M059J (cell line): ENCODE data around the gene RRP8. TPM values are rescaled to one million over a fixed set of nuclear protein-coding genes. Genes with fewer than 3 reads are reported as not detected.

Source experiments
- DNase-seq: peaks from one replicate; pipeline ENCODE4 v3.0.0-alpha.2; 2012; ENCODE audit warnings: low read depth
- total RNA-seq: library from RNA; depleted of rRNA; stranded (reverse); fragments of >200 nt; shearing (Covaris generic); gene quantifications from 2 replicates; pipeline ENCODE4 v1.2.3, GENCODE V29; 2014

RRP8 gene
- total RNA-seq, 1 experiment from 2014 or later, result 18.8 TPM

GRCh38 chr11:6632116-6633073 lies 29.0 kb upstream of the RRP8 start:
- DNase-seq, result no peak

GRCh38 chr11:6631361-6631890 lies 28.0 kb upstream of the RRP8 start:
- no peak for DNase-seq

- DNase-seq, result no peak
These were observed 27.3 kb upstream of the RRP8 start for GRCh38 chr11:6630632-6631291.

- no peak for DNase-seq
These were observed 26.6 kb upstream of the RRP8 start for GRCh38 chr11:6629892-6630631.

- DNase-seq, result no peak
These were observed 26.1 kb upstream of the RRP8 start for GRCh38 chr11:6629573-6629891.

- DNase-seq, result no peak
These were observed 25.1 kb upstream of the RRP8 start for GRCh38 chr11:6628526-6628925.

GRCh38 chr11:6627762-6628241 lies 24.4 kb upstream of the RRP8 start:
- DNase-seq, result no peak

GRCh38 chr11:6626971-6627761 lies 23.8 kb upstream of the RRP8 start:
- DNase-seq, result no peak

GRCh38 chr11:6625832-6626420 lies 22.5 kb upstream of the RRP8 start:
- DNase-seq, result no peak

GRCh38 chr11:6625156-6625831 lies 21.9 kb upstream of the RRP8 start:
- no peak for DNase-seq

- DNase-seq, result no peak
These were observed 20.3 kb upstream of the RRP8 start for GRCh38 chr11:6623391-6624363.

GRCh38 chr11:6622261-6623171 lies 19.1 kb upstream of the RRP8 start:
- no peak for DNase-seq

- DNase-seq, result no peak
These were observed 18.3 kb upstream of the RRP8 start for GRCh38 chr11:6621711-6622211.

GRCh38 chr11:6620636-6621035 lies 17.2 kb upstream of the RRP8 start:
- DNase-seq, result no peak

- DNase-seq, result peak; percentile 94
These were observed 15.8 kb upstream of the RRP8 start, which contains the start of gene TPP1 for GRCh38 chr11:6619004-6619745. TSS of gene TPP1 (minus strand) at chr11:6619422. CDS start at chr11:6619400, 22 bp downstream.

GRCh38 chr11:6618117-6619003 lies 14.9 kb upstream of the RRP8 start:
- DNase-seq, result peak; percentile 88
